ENCODE results near the gene TANGO6. TPM values are rescaled to one million over a fixed set of nuclear protein-coding genes. Genes with fewer than 3 reads are reported as not detected.

TANGO6 gene
- total RNA-seq, 2 donors from 2014 or later = 9.6 to 15.3 TPM

DNA sequence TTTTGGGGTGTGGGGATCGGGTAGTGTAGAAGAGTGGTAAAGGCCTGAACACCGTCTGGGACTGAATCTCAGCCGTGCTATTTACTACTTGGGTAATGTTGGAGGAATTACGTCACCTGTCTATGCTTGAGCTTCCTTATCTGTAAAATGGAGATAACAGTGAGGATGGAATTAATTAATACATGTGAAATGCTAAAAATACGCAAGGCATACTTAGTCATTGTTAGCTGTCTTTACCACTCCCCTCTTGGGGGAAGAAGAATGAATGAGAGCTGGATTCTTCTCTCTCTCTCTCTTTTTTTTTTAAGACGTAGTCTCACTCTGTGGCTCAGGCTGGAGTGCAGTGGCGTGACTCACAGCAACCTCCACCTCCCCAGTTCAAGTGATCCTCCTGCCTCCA, 41.1 kb upstream of the TANGO6 start:
- no peaks in the 10 kb centered on the region for H3K27me3 ChIP-seq (ENCODE audit: control insufficient read depth, insufficient read depth, low read length, poor library complexity, severe bottlenecking)
- H3K4me1 Mint-ChIP-seq = peaks cover 5% of the 10 kb centered on the region
- no peaks in the 10 kb centered on the region for H3K27me3 Mint-ChIP-seq (ENCODE audit: insufficient read depth)
- TF ChIP-seq, protein P1, sequence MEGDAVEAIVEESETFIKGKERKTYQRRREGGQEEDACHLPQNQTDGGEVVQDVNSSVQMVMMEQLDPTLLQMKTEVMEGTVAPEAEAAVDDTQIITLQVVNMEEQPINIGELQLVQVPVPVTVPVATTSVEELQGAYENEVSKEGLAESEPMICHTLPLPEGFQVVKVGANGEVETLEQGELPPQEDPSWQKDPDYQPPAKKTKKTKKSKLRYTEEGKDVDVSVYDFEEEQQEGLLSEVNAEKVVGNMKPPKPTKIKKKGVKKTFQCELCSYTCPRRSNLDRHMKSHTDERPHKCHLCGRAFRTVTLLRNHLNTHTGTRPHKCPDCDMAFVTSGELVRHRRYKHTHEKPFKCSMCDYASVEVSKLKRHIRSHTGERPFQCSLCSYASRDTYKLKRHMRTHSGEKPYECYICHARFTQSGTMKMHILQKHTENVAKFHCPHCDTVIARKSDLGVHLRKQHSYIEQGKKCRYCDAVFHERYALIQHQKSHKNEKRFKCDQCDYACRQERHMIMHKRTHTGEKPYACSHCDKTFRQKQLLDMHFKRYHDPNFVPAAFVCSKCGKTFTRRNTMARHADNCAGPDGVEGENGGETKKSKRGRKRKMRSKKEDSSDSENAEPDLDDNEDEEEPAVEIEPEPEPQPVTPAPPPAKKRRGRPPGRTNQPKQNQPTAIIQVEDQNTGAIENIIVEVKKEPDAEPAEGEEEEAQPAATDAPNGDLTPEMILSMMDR (conservative IDR thresholded peaks at IDR 0.05) = no peak
- no peak for DNase-seq
- H3K36me3 Mint-ChIP-seq (ENCODE audit: low read depth) = peaks cover 25% of the 10 kb centered on the region
- H3K4me3 Mint-ChIP-seq = no peak overlapping the region
- no peak overlapping the region for H3K4me3 ChIP-seq (ENCODE audit: low read length)
- H3K27ac ChIP-seq (ENCODE audit: low read depth, low read length) = no peak overlapping the region
- no peak overlapping the region for H3K9ac ChIP-seq (ENCODE audit: extremely low read depth, low read length, poor library complexity, severe bottlenecking)
- no peaks in the 10 kb centered on the region for H3K4me1 ChIP-seq (ENCODE audit: control insufficient read depth, insufficient read depth, low read length)
- no peaks in the 10 kb centered on the region for H3K9me3 ChIP-seq (ENCODE audit: control insufficient read depth, low read length)
- no peaks in the 10 kb centered on the region for H3K9me3 Mint-ChIP-seq
- WGBS, 2 experiments (ENCODE audit: insufficient coverage in 1 of 2, insufficient read length in 1 of 2) = 93 to 94% methylated on average over 5 to 7 of the region's 7 CpGs
- H3K36me3 ChIP-seq (ENCODE audit: control insufficient read depth, insufficient read depth, low read length) = no peaks in the 10 kb centered on the region
- peak overlapping the region; percentile 7 for H3K27ac Mint-ChIP-seq

DNA sequence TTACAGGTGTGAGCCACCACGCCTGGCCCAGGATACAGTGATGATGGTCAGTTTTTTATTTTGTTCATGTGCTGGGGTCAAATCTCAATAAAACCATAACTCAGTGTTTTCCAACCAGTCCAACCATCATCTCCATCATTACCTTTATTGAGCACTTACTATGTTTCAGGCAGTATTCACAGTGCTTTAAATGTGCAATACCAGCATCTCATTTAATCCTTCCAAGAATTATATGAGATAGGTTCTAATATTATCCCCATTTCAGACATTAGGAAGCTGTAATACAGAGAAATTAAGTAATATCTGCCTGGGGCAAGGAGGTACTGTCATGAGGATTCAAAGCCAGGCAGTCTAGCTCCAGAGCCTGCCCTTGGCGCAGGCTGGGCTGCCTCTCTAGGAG, 36.9 kb upstream of the TANGO6 start:
- no peak overlapping the region for H3K27ac Mint-ChIP-seq
- Histone ChIP-seq H3K27ac (ENCODE audit: low read depth, low read length) (no peak overlapping the region), H3K27me3 (ENCODE audit: control insufficient read depth, insufficient read depth, low read length, poor library complexity, severe bottlenecking) (no peaks in the 10 kb centered on the region), H3K9me3 (ENCODE audit: control insufficient read depth, low read length) (no peaks in the 10 kb centered on the region), H3K4me1 (ENCODE audit: control insufficient read depth, insufficient read depth, low read length) (no peaks in the 10 kb centered on the region), H3K4me3 (ENCODE audit: low read length) (no peak overlapping the region), H3K36me3 (ENCODE audit: control insufficient read depth, insufficient read depth, low read length) (no peaks in the 10 kb centered on the region), H3K9ac (ENCODE audit: extremely low read depth, low read length, poor library complexity, severe bottlenecking) (no peak overlapping the region)
- TF ChIP-seq, protein P1 (conservative IDR thresholded peaks at IDR 0.05) = no peak
- H3K4me1 Mint-ChIP-seq = no peaks in the 10 kb centered on the region
- no peak for DNase-seq
- H3K27me3 Mint-ChIP-seq (ENCODE audit: insufficient read depth) = no peaks in the 10 kb centered on the region
- no peaks in the 10 kb centered on the region for H3K9me3 Mint-ChIP-seq
- 88 to 100% methylated on average over 1 to 2 of the region's 2 CpGs for WGBS, 2 experiments (ENCODE audit: insufficient coverage in 1 of 2, insufficient read length in 1 of 2)
- H3K36me3 Mint-ChIP-seq (ENCODE audit: low read depth) = peaks cover 51% of the 10 kb centered on the region
- no peak overlapping the region for H3K4me3 Mint-ChIP-seq

DNA sequence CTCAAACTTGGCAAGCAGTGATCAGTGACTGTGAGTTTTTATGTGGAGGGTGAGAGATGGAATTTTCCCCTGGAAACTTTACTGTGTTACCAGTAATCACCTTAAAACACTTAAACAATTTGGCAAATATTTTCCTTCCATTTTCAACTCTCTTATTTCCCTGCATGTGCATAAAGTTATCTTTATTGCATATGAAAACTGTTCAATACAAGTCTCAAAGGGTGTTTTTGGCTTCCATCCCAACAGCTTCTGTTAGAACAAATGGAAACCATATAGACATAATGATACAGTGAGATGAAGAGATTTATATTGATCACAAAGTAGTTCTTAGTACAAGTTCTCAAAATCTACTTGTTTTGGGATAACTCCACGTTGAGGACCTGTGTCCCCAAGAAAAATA, 36.4 kb upstream of the TANGO6 start:
- no peak overlapping the region for H3K27ac ChIP-seq (ENCODE audit: low read depth, low read length)
- WGBS, 2 experiments (ENCODE audit: insufficient coverage in 1 of 2, insufficient read length in 1 of 2) = 69 to 81% methylated on average over 1 of the region's 1 CpG
- no peak overlapping the region for H3K4me3 Mint-ChIP-seq
- no peak overlapping the region for H3K4me3 ChIP-seq (ENCODE audit: low read length)
- H3K27ac Mint-ChIP-seq = no peak overlapping the region
- H3K36me3 ChIP-seq (ENCODE audit: control insufficient read depth, insufficient read depth, low read length) = no peaks in the 10 kb centered on the region
- no peaks in the 10 kb centered on the region for H3K27me3 Mint-ChIP-seq (ENCODE audit: insufficient read depth)
- no peak overlapping the region for H3K9ac ChIP-seq (ENCODE audit: extremely low read depth, low read length, poor library complexity, severe bottlenecking)
- peaks cover 54% of the 10 kb centered on the region for H3K36me3 Mint-ChIP-seq (ENCODE audit: low read depth)
- H3K4me1 ChIP-seq (ENCODE audit: control insufficient read depth, insufficient read depth, low read length) = no peaks in the 10 kb centered on the region
- H3K9me3 Mint-ChIP-seq = no peaks in the 10 kb centered on the region
- TF ChIP-seq, protein P1 (conservative IDR thresholded peaks at IDR 0.05) = no peak
- H3K27me3 ChIP-seq (ENCODE audit: control insufficient read depth, insufficient read depth, low read length, poor library complexity, severe bottlenecking) = no peaks in the 10 kb centered on the region
- H3K9me3 ChIP-seq (ENCODE audit: control insufficient read depth, low read length) = no peaks in the 10 kb centered on the region
- DNase-seq = no peak
- H3K4me1 Mint-ChIP-seq = no peaks in the 10 kb centered on the region
